HepG2 (cell line): Measurements from ENCODE around the gene CD34. TPM values are rescaled to one million over a fixed set of nuclear protein-coding genes. Genes with fewer than 3 reads are reported as not detected.

Source experiments
- ATAC-seq: fragments of 200-7000 bp; cut with Tn5 transposase; 3 replicates; pipeline ENCODE4 v1.9.1; 2020; ENCODE audit warnings: mild to moderate bottlenecking, moderate library complexity
- BruUV-seq: library from RNA; stranded (reverse); fragments of 400-500 nt; replicated peaks from 2 replicates; lab custom pipeline; 2021; lab: Mats Ljungman, UMichigan
- CTCF ChIA-PET: fragments of 300-600 bp; formaldehyde crosslinking; extraction: SDS; loops from one replicate; lab custom pipeline; 2021; ENCODE audit warnings: low total read pairs, inconsistent platforms, low intra/inter-chr PET ratio; lab: Yijun Ruan, JAX
- POLR2A ChIA-PET: fragments of 350-600 bp; sonication (Branson Sonifier 250); formaldehyde crosslinking; loops from one replicate; lab custom pipeline; 2020; ENCODE audit warnings: antibody characterized with exemption, inconsistent platforms; lab: Yijun Ruan, JAX
- DNase-seq: peaks from one replicate; pipeline ENCODE4 v3.0.0-alpha.2; 2015; ENCODE audit warnings: low spot score
- FAIRE-seq: peaks from 3 replicates; lab custom pipeline; 2011; peaks lifted over from hg19 to GRCh38; lab: Jason Lieb, UNC
- H2AFZ ChIP-seq: one replicate; pipeline ENCODE4 v1.6.1; 2011; ENCODE audit warnings: low read length, inconsistent platforms
- H3K27ac ChIP-seq: fragments of 300-600 bp; 3 replicates; pipeline ENCODE4 v1.8.0; 2011; ENCODE audit warnings: mixed run types, mild to moderate bottlenecking, mixed read lengths, low read length, inconsistent platforms; ENCODE audit not compliant: insufficient read depth; ENCODE audit errors: extremely low read length
- H3K27me3 ChIP-seq, 2 experiments: fragments of 200-600 bp in 1 of 2; 2 replicates in 1 of 2; 3 replicates in 1 of 2; pipeline versions ENCODE4 v1.6.0 to v1.8.0; 2011; ENCODE audit warnings: low read length in 2 of 2, mild to moderate bottlenecking in 2 of 2, moderate library complexity in 2 of 2, inconsistent platforms in 1 of 2; ENCODE audit not compliant: insufficient read depth in 2 of 2, control insufficient read depth in 1 of 2
- H3K36me3 ChIP-seq, 2 experiments: fragments of 200-600 bp in 1 of 2; replicated peaks in 1 of 2; 2 replicates in 1 of 2; 3 replicates in 1 of 2; pipeline versions ENCODE4 v1.5.1 to v1.8.0; 2011; ENCODE audit warnings: low read length in 2 of 2, inconsistent platforms in 1 of 2; ENCODE audit not compliant: insufficient read depth in 2 of 2, control insufficient read depth in 1 of 2
- H3K4me1 ChIP-seq: 2 replicates; pipeline ENCODE4 v1.5.1; 2012; ENCODE audit warnings: low read length, inconsistent platforms; ENCODE audit not compliant: insufficient read depth
- H3K4me2 ChIP-seq: 2 replicates; pipeline ENCODE4 v1.6.0; 2011; ENCODE audit warnings: low read depth, low read length, inconsistent platforms
- H3K4me3 ChIP-seq, 3 experiments: fragments of 200-600 bp in 1 of 3; sonication (generic), shearing (Covaris generic) in 1 of 3; replicated peaks in 1 of 3; 2 replicates each; pipeline ENCODE4 v1.5.1; 2011 to 2016; ENCODE audit warnings: low read length in 3 of 3, inconsistent platforms in 2 of 3, low read depth in 2 of 3, mild to moderate bottlenecking in 2 of 3, control low read depth in 1 of 3, mixed read lengths in 1 of 3; ENCODE audit not compliant: insufficient read depth in 1 of 3
- H3K79me2 ChIP-seq: one replicate; pipeline ENCODE4 v1.6.1; 2011; ENCODE audit warnings: low read length, inconsistent platforms; ENCODE audit not compliant: insufficient read depth
- H3K9ac ChIP-seq: 2 replicates; pipeline ENCODE4 v1.6.0; 2011; ENCODE audit warnings: mild to moderate bottlenecking, low read depth, low read length, inconsistent platforms; ENCODE audit not compliant: insufficient read depth
- H3K9me3 ChIP-seq: 2 replicates; pipeline ENCODE4 v1.5.1; 2012; ENCODE audit warnings: mild to moderate bottlenecking, low read length
- H4K20me1 ChIP-seq: 2 replicates; pipeline ENCODE4 v1.6.0; 2011; ENCODE audit warnings: inconsistent platforms, mild to moderate bottlenecking, low read length, moderate library complexity; ENCODE audit not compliant: insufficient read depth
- EHMT2 ChIP-seq: fragments of 200-600 bp; sonication (generic); IDR thresholded peaks from 2 replicates; pipeline ENCODE4 v1.7.0; 2017; ENCODE audit warnings: antibody characterized with exemption, low read depth, low read length, borderline replicate concordance
- HOXA3 ChIP-seq: sonication (generic); formaldehyde crosslinking; IDR thresholded peaks from 2 replicates; pipeline ENCODE4 v1.5.0; 2020; ENCODE audit warnings: missing genetic modification reagents
- JARID2 ChIP-seq: sonication (generic); formaldehyde crosslinking; IDR thresholded peaks from 2 replicates; pipeline ENCODE4 v1.8.1; 2023; ENCODE audit warnings: missing genetic modification reagents, inconsistent platforms; ENCODE audit not compliant: insufficient replicate concordance
- KLF9 ChIP-seq: IDR thresholded peaks from 2 replicates; pipeline ENCODE4 v1.6.1; 2016; ENCODE audit warnings: low read depth
- REPIN1 ChIP-seq: sonication (generic); formaldehyde crosslinking; IDR thresholded peaks from 2 replicates; pipeline ENCODE4 v1.8.0; 2022; ENCODE audit warnings: missing genetic modification reagents, low read depth, mild to moderate bottlenecking, borderline replicate concordance
- RFX1 ChIP-seq: fragments of 450-650 bp; IDR thresholded peaks from 2 replicates; pipeline ENCODE4 v1.6.1; 2017
- RXRB ChIP-seq: IDR thresholded peaks from 2 replicates; pipeline ENCODE4 v1.6.1; 2016; ENCODE audit warnings: borderline replicate concordance, missing genetic modification reagents, missing compliant biosample characterization
- SRSF1 ChIP-seq: fragments of 200-400 bp; formaldehyde crosslinking; optimal IDR thresholded peaks from 2 replicates; pipeline ENCODE3; 2017; ENCODE audit warnings: mild to moderate bottlenecking, low read depth, low read length, moderate library complexity
- TBX2 ChIP-seq: sonication (generic); formaldehyde crosslinking; IDR thresholded peaks from 2 replicates; pipeline ENCODE4 v1.5.0; 2020; ENCODE audit warnings: missing genetic modification reagents, mild to moderate bottlenecking, borderline replicate concordance
- ZBTB7A ChIP-seq: sonication (generic); formaldehyde crosslinking; IDR thresholded peaks from 2 replicates; pipeline ENCODE4 v1.8.0; 2022; ENCODE audit warnings: mild to moderate bottlenecking, missing genetic modification reagents
- ZKSCAN5 ChIP-seq: sonication (generic); formaldehyde crosslinking; IDR thresholded peaks from 2 replicates; pipeline ENCODE4 v1.5.1; 2020; ENCODE audit warnings: mild to moderate bottlenecking, missing genetic modification reagents
- ZNF232 ChIP-seq: sonication (generic); formaldehyde crosslinking; IDR thresholded peaks from 2 replicates; pipeline ENCODE4 v1.4.0; 2020; ENCODE audit warnings: missing genetic modification reagents, borderline replicate concordance
- ZNF619 ChIP-seq: sonication (generic); formaldehyde crosslinking; IDR thresholded peaks from 2 replicates; pipeline ENCODE4 v1.4.0; 2020; ENCODE audit warnings: mild to moderate bottlenecking, missing genetic modification reagents
- ZNF644 ChIP-seq: IDR thresholded peaks from 2 replicates; pipeline ENCODE4 v1.6.1; 2016; ENCODE audit warnings: low read depth
- ZNF768 ChIP-seq: sonication (generic); formaldehyde crosslinking; IDR thresholded peaks from 2 replicates; pipeline ENCODE4 v1.4.0; 2020; ENCODE audit warnings: missing genetic modification reagents
- ZSCAN31 ChIP-seq: sonication (generic); formaldehyde crosslinking; IDR thresholded peaks from 2 replicates; pipeline ENCODE4 v1.5.0; 2020; ENCODE audit warnings: low read depth, mild to moderate bottlenecking, missing genetic modification reagents
- WGBS: methylation state at CpG from one replicate; pipeline ENCODE4 v1.1.6; 2017; ENCODE audit warnings: low lambda C conversion rate; 5-methylcytosine and 5-hydroxymethylcytosine counted together
- in situ Hi-C: cut with HindIII; loops from 2 replicates; pipeline ENCODE4 v1.10.0; 2017; ENCODE audit warnings: low pct_unique_long_range_greater_than_20kb; ENCODE audit not compliant: extremely low pct_ligation_motif_present
- intact Hi-C: fragments of 100-400 bp; cut with micrococcal nuclease; formaldehyde crosslinking; loops from one replicate; pipeline ENCODE4 v1.10.0; 2022; ENCODE audit not compliant: unreplicated experiment
- polyA plus RNA-seq, 8 experiments: library from polyadenylated mRNA; depleted of rRNA in 3 of 8; stranded (reverse) in 7 of 8; unstranded in 1 of 8; fragments of >200 nt; fragmentation: Illumina TruSeq in 4 of 8; extraction: Trizol in 4 of 8; gene quantifications; 2 replicates each; pipeline versions ENCODE4 v1.2.1 to v1.2.3, GENCODE V29; 2011 to 2016; ENCODE audit warnings: low read depth in 4 of 8, missing spikeins in 1 of 8, mixed read lengths in 1 of 8; ENCODE audit not compliant: insufficient read depth in 1 of 8
- total RNA-seq, 5 experiments: library from RNA; depleted of rRNA; stranded (reverse); fragments of >200 nt; fragmentation: Illumina TruSeq; extraction: Trizol; gene quantifications; 2 replicates each; pipeline ENCODE4 v1.2.3, GENCODE V29; 2016; ENCODE audit warnings: low read depth in 1 of 5
- TF ChIP-seq, protein P1 (sequence below): sonication (generic); formaldehyde crosslinking; IDR thresholded peaks from 2 replicates; pipeline ENCODE4 v1.5.0; 2020; ENCODE audit warnings: mild to moderate bottlenecking, missing genetic modification reagents
- TF ChIP-seq, protein P2 (sequence below): sonication (generic); formaldehyde crosslinking; IDR thresholded peaks from 2 replicates; pipeline ENCODE4 v1.9.0; 2022; ENCODE audit warnings: low read depth, missing genetic modification reagents
- TF ChIP-seq, protein P3 (sequence below): sonication (generic); formaldehyde crosslinking; IDR thresholded peaks from 2 replicates; pipeline ENCODE4 v1.4.0; 2020; ENCODE audit warnings: missing genetic modification reagents; ENCODE audit errors: not compliant biosample characterization
- TF ChIP-seq, protein P4 (sequence below): IDR thresholded peaks from 2 replicates; pipeline ENCODE4 v1.6.1; 2016; ENCODE audit warnings: mild to moderate bottlenecking

The CD34 gene
- total and polyA plus RNA-seq, 2 of the 13 experiments (the other 11 are each of a cell fraction or from before 2014, with no cell fraction given): not detected

DNA sequence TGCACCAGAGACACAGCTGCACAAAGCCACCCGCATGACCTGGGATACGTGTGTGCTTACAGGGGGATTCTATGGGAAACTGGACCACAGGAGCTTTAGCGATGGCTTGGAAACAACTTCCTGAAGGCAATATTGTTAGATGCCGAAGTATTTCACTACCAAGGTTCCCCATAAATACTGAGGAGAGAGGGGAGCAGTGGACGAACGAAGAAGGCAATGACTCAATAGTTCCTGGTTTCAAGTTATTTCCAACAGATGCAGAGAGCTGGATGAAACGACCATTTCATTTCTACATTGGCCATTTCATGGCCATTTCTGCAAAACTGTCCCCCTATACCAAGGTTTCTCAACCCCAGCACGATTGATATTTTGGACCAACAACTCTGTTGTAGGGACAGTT lies 61.3 kb downstream of the CD34 start:
- intact Hi-C loops: loop anchor here (2.0 kb wide), 1 partner anchor 19 kb away; no protein-coding TSS in a partner anchor

More for the DNA sequence above, 61.3 kb downstream of the CD34 start:
- no peak overlapping the region for H2AFZ ChIP-seq
- CTCF ChIA-PET: no interaction called here
- TF ChIP-seq, protein P1, sequence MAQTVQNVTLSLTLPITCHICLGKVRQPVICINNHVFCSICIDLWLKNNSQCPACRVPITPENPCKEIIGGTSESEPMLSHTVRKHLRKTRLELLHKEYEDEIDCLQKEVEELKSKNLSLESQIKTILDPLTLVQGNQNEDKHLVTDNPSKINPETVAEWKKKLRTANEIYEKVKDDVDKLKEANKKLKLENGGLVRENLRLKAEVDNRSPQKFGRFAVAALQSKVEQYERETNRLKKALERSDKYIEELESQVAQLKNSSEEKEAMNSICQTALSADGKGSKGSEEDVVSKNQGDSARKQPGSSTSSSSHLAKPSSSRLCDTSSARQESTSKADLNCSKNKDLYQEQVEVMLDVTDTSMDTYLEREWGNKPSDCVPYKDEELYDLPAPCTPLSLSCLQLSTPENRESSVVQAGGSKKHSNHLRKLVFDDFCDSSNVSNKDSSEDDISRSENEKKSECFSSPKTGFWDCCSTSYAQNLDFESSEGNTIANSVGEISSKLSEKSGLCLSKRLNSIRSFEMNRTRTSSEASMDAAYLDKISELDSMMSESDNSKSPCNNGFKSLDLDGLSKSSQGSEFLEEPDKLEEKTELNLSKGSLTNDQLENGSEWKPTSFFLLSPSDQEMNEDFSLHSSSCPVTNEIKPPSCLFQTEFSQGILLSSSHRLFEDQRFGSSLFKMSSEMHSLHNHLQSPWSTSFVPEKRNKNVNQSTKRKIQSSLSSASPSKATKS: no peak
- TF ChIP-seq ZBTB7A (CRISPR knock-in tag): no peak
- TF ChIP-seq, protein P2, sequence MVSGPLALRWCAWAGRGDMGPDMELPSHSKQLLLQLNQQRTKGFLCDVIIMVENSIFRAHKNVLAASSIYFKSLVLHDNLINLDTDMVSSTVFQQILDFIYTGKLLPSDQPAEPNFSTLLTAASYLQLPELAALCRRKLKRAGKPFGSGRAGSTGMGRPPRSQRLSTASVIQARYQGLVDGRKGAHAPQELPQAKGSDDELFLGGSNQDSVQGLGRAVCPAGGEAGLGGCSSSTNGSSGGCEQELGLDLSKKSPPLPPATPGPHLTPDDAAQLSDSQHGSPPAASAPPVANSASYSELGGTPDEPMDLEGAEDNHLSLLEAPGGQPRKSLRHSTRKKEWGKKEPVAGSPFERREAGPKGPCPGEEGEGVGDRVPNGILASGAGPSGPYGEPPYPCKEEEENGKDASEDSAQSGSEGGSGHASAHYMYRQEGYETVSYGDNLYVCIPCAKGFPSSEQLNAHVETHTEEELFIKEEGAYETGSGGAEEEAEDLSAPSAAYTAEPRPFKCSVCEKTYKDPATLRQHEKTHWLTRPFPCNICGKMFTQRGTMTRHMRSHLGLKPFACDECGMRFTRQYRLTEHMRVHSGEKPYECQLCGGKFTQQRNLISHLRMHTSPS (CRISPR knock-in tag): no peak
- TF ChIP-seq EHMT2: no peak
- TF ChIP-seq JARID2 (CRISPR knock-in tag): no peak
- TF ChIP-seq RXRB (CRISPR knock-in tag): no peak
- TF ChIP-seq SRSF1: no peak
- no peak for TF ChIP-seq ZSCAN31 (CRISPR knock-in tag)
- TF ChIP-seq ZNF644 (CRISPR knock-in tag): no peak
- TF ChIP-seq, protein P3, sequence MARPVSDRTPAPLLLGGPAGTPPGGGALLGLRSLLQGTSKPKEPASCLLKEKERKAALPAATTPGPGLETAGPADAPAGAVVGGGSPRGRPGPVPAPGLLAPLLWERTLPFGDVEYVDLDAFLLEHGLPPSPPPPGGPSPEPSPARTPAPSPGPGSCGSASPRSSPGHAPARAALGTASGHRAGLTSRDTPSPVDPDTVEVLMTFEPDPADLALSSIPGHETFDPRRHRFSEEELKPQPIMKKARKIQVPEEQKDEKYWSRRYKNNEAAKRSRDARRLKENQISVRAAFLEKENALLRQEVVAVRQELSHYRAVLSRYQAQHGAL (CRISPR knock-in tag): no peak
- TF ChIP-seq ZNF768 (CRISPR knock-in tag): no peak
- TF ChIP-seq ZKSCAN5 (CRISPR knock-in tag): no peak
- TF ChIP-seq REPIN1 (CRISPR knock-in tag): no peak
- no peak for TF ChIP-seq RFX1
- no peak for TF ChIP-seq ZNF619 (CRISPR knock-in tag)
- TF ChIP-seq, protein P4, sequence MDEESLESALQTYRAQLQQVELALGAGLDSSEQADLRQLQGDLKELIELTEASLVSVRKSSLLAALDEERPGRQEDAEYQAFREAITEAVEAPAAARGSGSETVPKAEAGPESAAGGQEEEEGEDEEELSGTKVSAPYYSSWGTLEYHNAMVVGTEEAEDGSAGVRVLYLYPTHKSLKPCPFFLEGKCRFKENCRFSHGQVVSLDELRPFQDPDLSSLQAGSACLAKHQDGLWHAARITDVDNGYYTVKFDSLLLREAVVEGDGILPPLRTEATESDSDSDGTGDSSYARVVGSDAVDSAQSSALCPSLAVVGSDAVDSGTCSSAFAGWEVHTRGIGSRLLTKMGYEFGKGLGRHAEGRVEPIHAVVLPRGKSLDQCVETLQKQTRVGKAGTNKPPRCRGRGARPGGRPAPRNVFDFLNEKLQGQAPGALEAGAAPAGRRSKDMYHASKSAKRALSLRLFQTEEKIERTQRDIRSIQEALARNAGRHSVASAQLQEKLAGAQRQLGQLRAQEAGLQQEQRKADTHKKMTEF (CRISPR knock-in tag): no peak
- no peak for TF ChIP-seq TBX2
- no peak for TF ChIP-seq HOXA3 (CRISPR knock-in tag)
- no peak for TF ChIP-seq ZNF232 (CRISPR knock-in tag)
- TF ChIP-seq KLF9 (CRISPR knock-in tag): no peak
- POLR2A ChIA-PET: no interaction called here
- no peaks in the 10 kb centered on the region for H4K20me1 ChIP-seq
- peaks cover 3% of the 10 kb centered on the region for H3K79me2 ChIP-seq
- BruUV-seq: no TSS peak
- no peak for FAIRE-seq
- H3K4me3 ChIP-seq: no peak overlapping the region
- no peak overlapping the region for H3K4me2 ChIP-seq
- H3K27ac ChIP-seq: no peak overlapping the region
- WGBS: 98% methylated on average over 8 of the region's 8 CpGs
- no peaks in the 10 kb centered on the region for H3K27me3 ChIP-seq
- peaks cover 21% of the 10 kb centered on the region for H3K4me1 ChIP-seq
- ATAC-seq: no peak
- in situ Hi-C loops: no loop called here
- DNase-seq: no peak
- no peak overlapping the region for H3K9ac ChIP-seq
- H3K36me3 ChIP-seq: no peaks in the 10 kb centered on the region; a peak in 1 of 5 replicates
- H3K9me3 ChIP-seq: no peaks in the 10 kb centered on the region
